ENCODE measurements around the gene LYPLA2. TPM values are rescaled to one million over a fixed set of nuclear protein-coding genes. Genes with fewer than 3 reads are reported as not detected.

Gene LYPLA2
- total and polyA plus RNA-seq, 5 donors = 28.5 to 33.3 (median 32.4) TPM

- intact Hi-C loops (cut with DNase I) = no loop called here
Observed at GRCh38 chr1:23843644-23844043, 52.7 kb downstream of the LYPLA2 start.

More at GRCh38 chr1:23843644-23844043, 52.7 kb downstream of the LYPLA2 start:
- H3K27me3 ChIP-seq (ENCODE audit: control insufficient read depth, insufficient read depth) = no peaks in the 10 kb centered on the region
- H3K27ac ChIP-seq (ENCODE audit: low read length) = no peak overlapping the region
- no peaks in the 10 kb centered on the region for H3K9me3 ChIP-seq (ENCODE audit: control insufficient read depth, low read length)
- ATAC-seq (no peak), DNase-seq (no peak)
- WGBS = 94% methylated on average over 5 of the region's 5 CpGs
- no peaks in the 10 kb centered on the region for H3K4me1 ChIP-seq (ENCODE audit: control insufficient read depth, insufficient read depth, low read length)
- no peak overlapping the region for H3K4me3 ChIP-seq (ENCODE audit: low read length)

Other genes with a start within 250 kb of the LYPLA2 start
- gene ID3, start 231.6 kb upstream of the LYPLA2 start, total RNA-seq = 100 to 1,000 TPM; 162 to 225 (median 179) TPM
- 208 TPM for gene ID3, start 231.6 kb upstream of the LYPLA2 start, polyA plus RNA-seq
- gene RPL11, start 99.3 kb upstream of the LYPLA2 start, total RNA-seq = 100 to 1,000 TPM; 586 to 826 (median 727) TPM
- 1,436 TPM for gene RPL11, start 99.3 kb upstream of the LYPLA2 start, polyA plus RNA-seq
- gene ELOA, start 47.7 kb upstream of the LYPLA2 start, total RNA-seq = 10 to 100 TPM; 23.9 to 31.1 (median 25.9) TPM
- gene ELOA, start 47.7 kb upstream of the LYPLA2 start, polyA plus RNA-seq = 11.6 TPM
- 10 to 100 TPM; 35.5 to 40.3 (median 38.8) TPM for gene PITHD1, start 12.7 kb upstream of the LYPLA2 start, total RNA-seq
- 33.1 TPM for gene PITHD1, start 12.7 kb upstream of the LYPLA2 start, polyA plus RNA-seq
- gene GALE, start 9.6 kb downstream of the LYPLA2 start, total RNA-seq = 10 to 100 TPM in 1 of 4 donors, 1 to 10 TPM in 3; 6.1 to 11.0 (median 6.7) TPM
- 11.2 TPM for gene GALE, start 9.6 kb downstream of the LYPLA2 start, polyA plus RNA-seq
- 10 to 100 TPM; 20.1 to 26.2 (median 21.7) TPM for gene HMGCL, start 34.3 kb downstream of the LYPLA2 start, total RNA-seq
- 31.9 TPM for gene HMGCL, start 34.3 kb downstream of the LYPLA2 start, polyA plus RNA-seq
- gene FUCA1, start 77.1 kb downstream of the LYPLA2 start, total RNA-seq = 10 to 100 TPM; 16.8 to 22.1 (median 19.4) TPM
- 15.5 TPM for gene FUCA1, start 77.1 kb downstream of the LYPLA2 start, polyA plus RNA-seq
- not detected for gene CNR2, start 122.2 kb downstream of the LYPLA2 start, total RNA-seq
- gene CNR2, start 122.2 kb downstream of the LYPLA2 start, polyA plus RNA-seq = not detected
- gene PNRC2, start 168.7 kb downstream of the LYPLA2 start, total RNA-seq = 100 to 1,000 TPM in 1 of 4 donors, 10 to 100 TPM in 3; 74.6 to 104 (median 87.6) TPM
- gene PNRC2, start 168.7 kb downstream of the LYPLA2 start, polyA plus RNA-seq = 82.2 TPM
- 10 to 100 TPM; 49.8 to 59.0 (median 53.0) TPM for gene SRSF10, start 189.2 kb downstream of the LYPLA2 start, total RNA-seq
- 39.8 TPM for gene SRSF10, start 189.2 kb downstream of the LYPLA2 start, polyA plus RNA-seq

Data from right cardiac atrium (tissue), 5 donors.